DOHH2 (cell line): ENCODE results near the gene HOXD10.

ENCODE experiments used
- CTCF ChIP-seq: fragments of 200-600 bp; sonication (generic); IDR thresholded peaks from one replicate; pipeline ENCODE4 v1.5.1; 2014; ENCODE audit warnings: antibody characterized with exemption, mild to moderate bottlenecking, low read depth, low read length; ENCODE audit not compliant: poor library complexity, severe bottlenecking
- EZH2phosphoT487 ChIP-seq: fragments of 200-600 bp; sonication (generic); IDR thresholded peaks from 2 replicates; pipeline ENCODE4 v1.6.1; 2017; ENCODE audit warnings: borderline replicate concordance, mild to moderate bottlenecking, antibody characterized with exemption, low read length, moderate library complexity, mixed read lengths

GRCh38 chr2:176123411-176124109 lies 7.0 kb downstream of the HOXD10 start:
- TF ChIP-seq CTCF (no peak), EZH2phosphoT487 (no peak)
